Activated naive CD8-positive, alpha-beta T cell treated with anti-CD3 and anti-CD28 coated beads, Interleukin-2, amount 50 U/mL, for 16 hours (primary cell): ENCODE data around the gene GPR137B.

ENCODE experiments used
- DNase-seq: peaks from one replicate; pipeline ENCODE4 v3.0.0-alpha.2; 2020; ENCODE audit warnings: low read depth, low spot score

GPR137B gene

DNA sequence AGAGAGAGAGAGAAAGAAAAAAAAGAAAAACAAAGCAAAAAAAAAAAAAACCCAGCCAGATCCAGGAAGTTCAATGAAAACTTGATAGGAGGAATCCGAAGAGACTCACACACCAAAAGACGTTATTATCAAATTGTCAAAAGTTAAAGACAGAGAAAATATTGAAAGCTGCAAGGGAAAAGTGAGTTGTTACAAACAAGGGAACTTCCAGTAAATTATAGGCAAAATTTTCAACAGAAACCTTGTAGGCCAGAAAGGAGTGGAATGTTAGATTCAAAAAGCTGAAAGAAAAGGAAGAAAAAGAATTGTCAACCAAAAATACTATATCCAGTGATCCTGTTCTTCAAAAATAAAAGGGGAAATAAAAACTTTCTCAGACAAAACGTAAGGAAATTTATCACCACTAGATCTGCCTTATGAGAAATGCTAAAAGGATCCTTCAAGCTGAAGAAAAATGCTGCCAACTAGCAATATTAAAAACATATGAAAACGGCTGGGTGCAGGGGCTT is 115.8 kb downstream of the GPR137B start:
- no peak for DNase-seq
